ENCODE data around the gene SETSIP.

DNA sequence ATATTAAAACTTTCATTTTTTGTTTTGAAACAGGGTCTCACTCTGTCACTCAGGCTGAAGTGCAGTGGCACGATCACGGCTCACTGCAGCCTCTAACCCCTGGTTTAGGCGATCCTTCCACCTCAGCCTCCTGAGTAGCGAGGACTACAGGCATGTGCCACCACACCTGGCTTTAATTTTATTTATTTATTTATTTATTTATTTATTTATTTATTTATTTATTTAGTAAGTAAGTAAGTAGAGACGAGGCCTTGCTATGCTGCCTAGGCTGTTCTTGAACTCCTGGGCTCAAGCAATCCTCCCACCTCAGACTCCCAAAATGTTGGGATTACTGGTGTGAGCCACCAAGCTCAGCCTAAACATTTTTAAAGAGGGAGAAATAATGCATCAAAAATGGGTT, 1.2 kb upstream of the SETSIP start:
- TF ChIP-seq CTCF (conservative IDR thresholded peaks at IDR 0.05 in 1 of 2, IDR thresholded peaks at IDR 0.05 in 1 of 2; ENCODE audit: low read depth in 1 of 2, low read length in 2 of 2) (no peak), EZH2 (IDR thresholded peaks at IDR 0.05; ENCODE audit: low read length, missing control alignments) (no peak)
